ENCODE measurements around the gene TMEM37.

TMEM37 gene

DNA sequence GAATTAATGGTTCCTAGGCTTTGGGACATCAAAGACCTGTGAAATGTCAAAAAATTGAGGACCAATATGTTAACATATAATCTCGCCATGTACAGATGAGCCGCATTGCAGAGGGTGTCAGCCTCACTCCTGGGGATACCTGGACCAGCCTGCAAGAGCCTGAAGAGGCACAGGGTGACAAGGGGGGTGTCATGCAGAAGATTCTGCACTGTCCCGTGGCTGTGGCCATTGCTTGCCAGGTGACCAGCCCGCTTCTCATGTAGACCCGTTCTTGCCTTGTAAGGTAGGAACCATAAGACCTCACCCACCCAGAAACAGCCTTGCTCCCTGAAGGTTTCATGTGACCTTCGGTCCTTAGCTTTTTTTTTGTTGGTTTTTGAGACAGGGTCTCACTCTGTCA is 37.5 kb downstream of the TMEM37 start:
- Histone ChIP-seq H3K79me2 (ENCODE audit: insufficient read depth, low read length) (no peaks in the 10 kb centered on the region), H3K4me3 (ENCODE audit: low read depth in 1 of 2, low read length in 2 of 2) (no peak overlapping the region), H3K27me3 (ENCODE audit: insufficient read depth, low read length, poor library complexity) (peaks cover 9% of the 10 kb centered on the region), H3K9ac (ENCODE audit: low read depth, low read length) (no peak overlapping the region), H2AFZ (ENCODE audit: low read depth, low read length) (no peak overlapping the region), H3K36me3 (ENCODE audit: insufficient read depth, low read length) (no peaks in the 10 kb centered on the region), H3K9me3 (ENCODE audit: insufficient read depth, low read length, severe bottlenecking) (no peaks in the 10 kb centered on the region), H3K4me1 (ENCODE audit: insufficient read depth, low read length) (no peaks in the 10 kb centered on the region), H3K27ac (ENCODE audit: low read length) (no peak overlapping the region), H3K4me2 (ENCODE audit: insufficient read depth, low read length) (no peak overlapping the region), H4K20me1 (ENCODE audit: insufficient read depth, low read length) (peaks cover 3% of the 10 kb centered on the region)
- TF ChIP-seq, protein P1, sequence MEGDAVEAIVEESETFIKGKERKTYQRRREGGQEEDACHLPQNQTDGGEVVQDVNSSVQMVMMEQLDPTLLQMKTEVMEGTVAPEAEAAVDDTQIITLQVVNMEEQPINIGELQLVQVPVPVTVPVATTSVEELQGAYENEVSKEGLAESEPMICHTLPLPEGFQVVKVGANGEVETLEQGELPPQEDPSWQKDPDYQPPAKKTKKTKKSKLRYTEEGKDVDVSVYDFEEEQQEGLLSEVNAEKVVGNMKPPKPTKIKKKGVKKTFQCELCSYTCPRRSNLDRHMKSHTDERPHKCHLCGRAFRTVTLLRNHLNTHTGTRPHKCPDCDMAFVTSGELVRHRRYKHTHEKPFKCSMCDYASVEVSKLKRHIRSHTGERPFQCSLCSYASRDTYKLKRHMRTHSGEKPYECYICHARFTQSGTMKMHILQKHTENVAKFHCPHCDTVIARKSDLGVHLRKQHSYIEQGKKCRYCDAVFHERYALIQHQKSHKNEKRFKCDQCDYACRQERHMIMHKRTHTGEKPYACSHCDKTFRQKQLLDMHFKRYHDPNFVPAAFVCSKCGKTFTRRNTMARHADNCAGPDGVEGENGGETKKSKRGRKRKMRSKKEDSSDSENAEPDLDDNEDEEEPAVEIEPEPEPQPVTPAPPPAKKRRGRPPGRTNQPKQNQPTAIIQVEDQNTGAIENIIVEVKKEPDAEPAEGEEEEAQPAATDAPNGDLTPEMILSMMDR (IDR thresholded peaks at IDR 0.05; ENCODE audit: borderline replicate concordance, extremely low read depth, low read length, poor library complexity, severe bottlenecking): no peak
- TF ChIP-seq EZH2 (IDR thresholded peaks at IDR 0.05; ENCODE audit: borderline replicate concordance, low read depth, low read length, severe bottlenecking): no peak
- no peak for DNase-seq
- no peak for ATAC-seq (ENCODE audit: insufficient read depth, low read depth)

DNA sequence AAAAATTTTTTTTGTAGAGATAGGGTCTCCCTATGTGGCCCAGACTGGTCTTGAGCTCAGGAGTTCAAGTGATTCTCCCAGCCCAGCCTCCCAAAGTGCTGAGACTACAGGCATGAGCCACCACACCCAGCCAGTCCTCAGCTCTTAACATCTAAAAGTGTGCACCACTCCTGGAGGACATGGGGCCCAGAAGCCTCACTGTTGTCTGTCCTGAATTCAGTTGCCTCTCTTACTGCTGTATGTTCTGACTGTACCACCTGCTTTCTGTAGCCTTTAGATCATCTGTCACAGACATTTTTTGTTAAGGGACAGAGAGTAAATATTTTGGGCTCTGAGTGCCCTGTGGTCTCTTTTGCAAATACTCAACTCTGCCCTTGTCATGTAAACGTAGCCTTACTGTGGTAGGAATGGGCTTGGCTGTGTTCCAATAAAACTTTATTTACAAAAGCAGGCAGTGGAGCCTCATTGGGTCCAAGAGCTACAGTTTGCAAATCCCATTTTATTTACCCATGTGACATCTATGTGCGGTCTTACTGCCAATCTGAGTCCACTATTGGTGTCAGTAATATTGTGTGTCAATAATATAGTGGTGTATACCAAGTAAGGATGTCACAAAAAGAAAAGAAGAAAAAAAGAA is 38.1 kb downstream of the TMEM37 start:
- no peak for DNase-seq
- Histone ChIP-seq H2AFZ (ENCODE audit: low read depth, low read length) (no peak overlapping the region), H4K20me1 (ENCODE audit: insufficient read depth, low read length) (peaks cover 3% of the 10 kb centered on the region)

DNA sequence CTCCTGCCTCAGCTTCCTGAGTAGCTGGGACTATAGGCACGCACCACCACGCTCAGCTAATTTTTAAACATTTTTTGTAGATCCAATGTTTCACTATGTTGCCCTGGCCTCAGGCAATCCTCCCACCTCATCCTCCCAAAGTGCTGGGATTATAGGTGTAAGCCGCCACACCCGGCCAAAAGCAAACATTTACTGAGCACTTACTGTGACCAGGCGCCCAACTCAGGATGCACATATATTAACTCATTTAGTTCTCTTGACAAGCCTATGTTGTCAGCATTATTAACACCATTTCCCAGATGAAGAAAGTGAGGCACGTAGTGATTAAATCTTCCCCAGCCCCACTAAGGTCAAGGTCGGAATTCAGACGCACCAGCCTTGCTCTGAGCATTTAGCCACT is 41.1 kb downstream of the TMEM37 start:
- H3K27ac ChIP-seq (ENCODE audit: low read length): no peak overlapping the region
- H3K27me3 ChIP-seq (ENCODE audit: insufficient read depth, low read length, poor library complexity): peaks cover 9% of the 10 kb centered on the region
- DNase-seq (no peak), ATAC-seq (ENCODE audit: insufficient read depth, low read depth) (no peak)
- no peaks in the 10 kb centered on the region for H3K9me3 ChIP-seq (ENCODE audit: insufficient read depth, low read length, severe bottlenecking)
- no peak overlapping the region for H3K9ac ChIP-seq (ENCODE audit: low read depth, low read length)
- H3K79me2 ChIP-seq (ENCODE audit: insufficient read depth, low read length): no peaks in the 10 kb centered on the region
- no peaks in the 10 kb centered on the region for H3K36me3 ChIP-seq (ENCODE audit: insufficient read depth, low read length)
- TF ChIP-seq, protein P1 (IDR thresholded peaks at IDR 0.05; ENCODE audit: borderline replicate concordance, extremely low read depth, low read length, poor library complexity, severe bottlenecking): no peak
- no peak for TF ChIP-seq EZH2 (IDR thresholded peaks at IDR 0.05; ENCODE audit: borderline replicate concordance, low read depth, low read length, severe bottlenecking)
- no peak overlapping the region for H3K4me3 ChIP-seq (ENCODE audit: low read depth in 1 of 2, low read length in 2 of 2)
- H3K4me2 ChIP-seq (ENCODE audit: insufficient read depth, low read length): no peak overlapping the region
- H4K20me1 ChIP-seq (ENCODE audit: insufficient read depth, low read length): no peaks in the 10 kb centered on the region; the same call in 1 of the 2 replicates
- no peak overlapping the region for H2AFZ ChIP-seq (ENCODE audit: low read depth, low read length)
- no peaks in the 10 kb centered on the region for H3K4me1 ChIP-seq (ENCODE audit: insufficient read depth, low read length)

More for the DNA sequence above, 38.1 kb downstream of the TMEM37 start:
- Histone ChIP-seq H3K4me1 (ENCODE audit: insufficient read depth, low read length) (no peaks in the 10 kb centered on the region), H3K27ac (ENCODE audit: low read length) (no peak overlapping the region), H3K9ac (ENCODE audit: low read depth, low read length) (no peak overlapping the region), H3K4me2 (ENCODE audit: insufficient read depth, low read length) (no peak overlapping the region), H3K27me3 (ENCODE audit: insufficient read depth, low read length, poor library complexity) (peaks cover 9% of the 10 kb centered on the region), H3K9me3 (ENCODE audit: insufficient read depth, low read length, severe bottlenecking) (no peaks in the 10 kb centered on the region), H3K79me2 (ENCODE audit: insufficient read depth, low read length) (no peaks in the 10 kb centered on the region), H3K4me3 (ENCODE audit: low read depth in 1 of 2, low read length in 2 of 2) (no peak overlapping the region), H3K36me3 (ENCODE audit: insufficient read depth, low read length) (no peaks in the 10 kb centered on the region)
- TF ChIP-seq, protein P1 (IDR thresholded peaks at IDR 0.05; ENCODE audit: borderline replicate concordance, extremely low read depth, low read length, poor library complexity, severe bottlenecking): no peak
- no peak for TF ChIP-seq EZH2 (IDR thresholded peaks at IDR 0.05; ENCODE audit: borderline replicate concordance, low read depth, low read length, severe bottlenecking)
- no peak for ATAC-seq (ENCODE audit: insufficient read depth, low read depth)

Data from DND-41 (cell line).